CD4-positive, alpha-beta T cell treated with Interleukin-17A for 1 hour (primary cell): Measurements from ENCODE around the gene DVL3.
A peak's percentile ranks its signal among the peaks of the same experiment; 100 is the strongest.
"Not testable (repeated sequence)": the region's sequence is repeated elsewhere in the genome, so short reads cannot be mapped to it uniquely, and the experiment has no call there.

Experiments
- DNase-seq: peaks from one replicate; pipeline ENCODE4 v3.0.0-alpha.2; 2020

The DVL3 gene

DNA sequence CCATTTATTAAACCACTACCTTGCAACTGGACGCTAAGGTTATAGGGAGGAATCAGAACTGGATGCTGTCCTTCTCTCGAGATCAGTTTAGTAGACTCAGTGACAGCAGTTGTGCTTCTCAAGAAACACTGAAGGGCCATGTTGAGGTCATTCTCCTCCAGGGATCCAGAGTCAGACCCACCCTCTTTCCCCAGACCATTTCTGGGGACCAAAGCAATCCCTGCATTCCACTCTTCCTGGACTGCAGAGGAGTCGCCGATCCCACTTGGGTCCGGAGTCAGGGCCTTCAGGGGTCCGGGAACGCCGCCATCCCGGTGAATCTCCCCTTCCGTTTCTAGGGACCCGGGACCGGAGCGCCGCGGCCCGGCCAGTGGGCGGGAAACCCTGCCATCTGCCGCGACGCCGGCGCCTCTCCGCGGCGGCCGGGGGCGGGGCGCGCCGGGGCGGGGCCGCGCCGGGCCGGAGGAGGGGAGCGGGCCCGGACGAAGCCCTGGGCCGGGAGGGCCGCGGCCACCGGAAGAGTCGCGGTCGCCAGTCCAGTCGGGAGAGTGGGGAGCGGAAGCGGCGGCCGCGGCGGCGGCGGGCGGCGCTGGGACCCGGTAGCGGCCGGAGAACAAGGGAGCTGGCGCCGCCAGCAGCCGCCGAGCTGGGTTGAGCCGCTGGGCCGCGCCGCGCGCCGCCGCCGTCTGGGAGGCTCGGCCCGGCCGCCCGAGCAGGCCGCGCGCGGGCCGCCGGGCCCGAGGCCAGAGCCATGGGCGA lies at the start of gene DVL3:
Gene DVL3, plus strand, starts transcription at position 493 of the 759 bp plus-strand sequence. Its CDS starts 259 bp downstream, at position 752.
- DNase-seq: peak; percentile 59

- DNase-seq: no peak
These were observed 44.9 kb upstream of the DVL3 start for GRCh38 chr3:184110316-184110725.

DNA sequence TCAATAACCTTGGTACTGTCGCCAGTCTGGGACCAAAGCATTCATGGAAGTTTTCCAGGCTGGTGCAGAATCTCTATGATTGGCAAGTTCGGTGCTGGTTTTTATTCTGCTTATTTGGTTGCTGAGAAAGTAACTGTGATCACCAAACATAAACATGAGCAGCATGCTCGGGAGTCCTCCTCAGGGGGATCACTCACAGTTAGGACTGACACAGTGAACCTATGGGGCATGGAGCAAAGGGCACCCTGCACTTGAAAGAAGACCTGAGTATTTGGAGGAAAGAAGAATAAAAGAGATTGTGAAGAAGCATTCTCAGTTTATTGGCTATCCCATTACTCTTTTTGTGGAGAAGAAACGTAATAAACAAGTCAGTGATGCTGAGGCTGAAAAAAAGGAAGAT lies 39.2 kb upstream of the DVL3 start:
- no peak for DNase-seq

GRCh38 chr3:184117636-184118035 lies 37.5 kb upstream of the DVL3 start:
- no peak for DNase-seq

DNA sequence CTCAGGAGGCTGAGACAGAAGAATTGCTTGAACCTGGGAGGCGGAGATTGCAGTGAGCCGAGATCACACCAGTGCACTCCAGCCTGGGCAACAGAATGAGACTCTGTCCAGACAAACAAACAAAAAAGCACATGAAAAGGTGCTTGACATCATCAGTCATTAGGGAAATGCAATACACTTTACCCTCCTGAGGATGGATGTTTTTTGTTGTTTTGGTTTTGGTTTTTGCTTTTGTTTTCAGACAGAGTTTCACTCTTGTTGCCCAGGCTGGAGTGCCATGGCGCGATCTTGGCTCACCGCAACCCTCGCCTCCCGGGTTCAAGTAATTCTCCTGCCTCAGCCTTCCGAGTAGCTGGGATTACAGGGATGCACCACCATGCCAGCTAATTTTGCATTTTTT lies 34.1 kb upstream of the DVL3 start:
- not testable (repeated sequence) for DNase-seq

DNA sequence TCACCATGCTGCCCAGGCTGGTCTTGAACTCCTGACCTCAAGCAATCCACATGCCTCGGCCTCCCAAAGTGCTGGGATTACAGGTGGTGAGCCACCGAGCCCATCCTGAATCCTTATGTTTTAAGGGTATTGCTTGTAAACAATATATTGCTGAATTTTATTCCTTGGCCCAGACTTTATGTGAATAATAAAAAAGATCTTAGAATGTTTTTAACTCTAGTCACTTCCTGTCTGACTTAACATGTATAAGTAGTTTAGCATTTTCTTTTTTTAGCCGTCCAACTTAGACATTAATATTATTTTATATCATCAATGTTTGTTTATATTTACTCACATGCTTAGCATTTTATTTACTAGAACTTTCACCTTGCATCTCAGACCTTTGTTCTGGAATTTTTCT lies 29.2 kb upstream of the DVL3 start:
- no peak for DNase-seq

DNA sequence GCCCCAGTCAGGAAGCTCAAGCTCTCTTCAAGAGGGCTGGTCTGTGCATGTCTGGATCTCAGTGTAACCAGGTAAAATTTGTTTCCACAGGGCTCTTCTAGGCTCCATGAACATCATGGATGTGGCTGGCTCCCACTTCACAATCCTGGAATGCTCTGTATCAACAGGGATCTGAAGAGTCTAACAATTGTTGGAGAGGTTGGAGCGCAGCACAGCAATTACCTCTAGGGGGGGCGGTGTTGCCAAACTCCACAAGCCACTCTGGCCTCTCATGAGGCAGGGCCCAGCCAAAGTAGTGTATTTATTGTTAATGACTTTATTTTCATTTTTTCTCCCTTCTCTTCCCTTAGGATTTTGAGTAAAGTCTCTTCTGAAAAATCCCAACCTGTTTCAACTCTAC lies 26.2 kb upstream of the DVL3 start:
- no peak for DNase-seq

DNA sequence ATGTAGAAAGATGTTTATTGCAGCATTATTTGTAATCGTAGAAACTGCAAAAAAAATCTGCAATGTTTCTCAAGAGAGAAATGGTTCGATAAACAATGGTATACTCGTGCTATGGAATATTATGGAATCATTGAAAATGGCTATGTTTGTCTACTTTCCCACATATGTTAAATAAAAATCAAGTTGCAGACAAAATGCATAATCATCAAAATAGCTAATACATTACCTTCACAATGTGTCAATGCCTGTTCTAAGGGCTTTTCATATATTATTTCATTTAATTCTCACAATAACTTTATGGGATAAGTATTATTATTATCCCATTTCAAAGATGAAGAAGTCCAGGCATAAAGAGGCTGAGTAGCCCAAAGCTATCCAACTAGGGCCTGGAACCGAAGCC lies 22.2 kb upstream of the DVL3 start:
- no peak for DNase-seq

DNA sequence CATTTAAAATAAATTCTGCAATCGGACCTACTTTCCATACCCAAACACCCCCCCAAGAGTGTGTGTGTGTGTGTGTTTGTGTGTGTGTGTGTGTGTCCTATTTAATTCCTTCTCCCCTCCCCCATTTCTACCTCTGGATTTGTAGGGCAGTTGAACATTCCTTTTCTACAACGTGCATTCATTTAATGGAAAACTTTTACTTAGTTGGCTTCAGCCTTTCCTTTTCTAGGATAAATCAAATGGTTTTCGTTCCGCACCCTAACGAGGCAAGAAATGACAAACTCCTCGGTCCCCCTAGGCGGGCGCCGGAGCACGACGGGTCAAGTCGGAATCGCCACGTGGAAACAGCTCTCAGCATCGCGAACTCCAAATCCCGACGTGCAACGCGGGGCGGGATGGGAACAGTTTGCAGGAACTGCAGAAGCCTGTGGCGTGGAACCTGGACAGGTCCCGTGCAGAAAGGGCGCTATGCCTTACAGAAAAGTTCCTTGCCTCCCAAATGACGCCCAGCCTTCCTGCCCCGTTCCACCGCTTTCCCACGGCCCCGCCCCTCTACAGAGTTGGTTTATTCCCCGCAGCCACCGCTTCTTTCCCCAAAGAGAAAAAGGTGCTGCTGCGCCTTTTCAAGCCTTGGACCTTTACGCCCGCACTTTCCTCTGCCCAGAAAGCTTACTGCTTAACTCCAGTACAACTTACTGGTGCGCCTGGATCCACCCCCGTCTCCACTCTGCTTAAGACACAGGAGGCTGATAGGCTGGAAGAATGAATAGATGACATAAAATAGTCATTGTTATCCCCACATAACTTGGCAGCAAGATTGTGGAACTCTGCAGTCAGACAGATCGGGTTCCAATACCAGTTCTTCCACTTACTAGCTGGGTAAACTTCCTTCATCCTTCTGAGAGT lies 21.1 kb upstream of the DVL3 start:
- peak; percentile 51 for DNase-seq

DNA sequence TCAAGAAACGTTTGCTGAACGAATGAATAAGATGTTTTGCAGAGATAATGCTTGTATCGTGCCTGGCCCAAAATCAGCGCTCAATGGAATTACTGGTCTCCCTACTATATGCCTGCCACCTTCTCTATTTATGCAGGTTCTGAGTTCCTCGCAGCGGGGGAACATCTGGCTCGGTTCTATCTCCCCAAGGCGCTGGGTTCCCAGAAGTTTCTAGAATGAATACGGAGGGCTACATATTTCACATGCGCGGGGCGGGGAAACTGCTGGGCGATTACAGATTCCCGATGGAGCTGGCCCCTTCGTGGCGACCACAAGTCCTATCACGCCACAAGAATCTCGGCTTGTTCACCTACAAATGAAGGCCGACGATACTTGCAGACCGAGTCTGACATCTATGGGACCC lies 20.4 kb upstream of the DVL3 start:
- no peak for DNase-seq

DNA sequence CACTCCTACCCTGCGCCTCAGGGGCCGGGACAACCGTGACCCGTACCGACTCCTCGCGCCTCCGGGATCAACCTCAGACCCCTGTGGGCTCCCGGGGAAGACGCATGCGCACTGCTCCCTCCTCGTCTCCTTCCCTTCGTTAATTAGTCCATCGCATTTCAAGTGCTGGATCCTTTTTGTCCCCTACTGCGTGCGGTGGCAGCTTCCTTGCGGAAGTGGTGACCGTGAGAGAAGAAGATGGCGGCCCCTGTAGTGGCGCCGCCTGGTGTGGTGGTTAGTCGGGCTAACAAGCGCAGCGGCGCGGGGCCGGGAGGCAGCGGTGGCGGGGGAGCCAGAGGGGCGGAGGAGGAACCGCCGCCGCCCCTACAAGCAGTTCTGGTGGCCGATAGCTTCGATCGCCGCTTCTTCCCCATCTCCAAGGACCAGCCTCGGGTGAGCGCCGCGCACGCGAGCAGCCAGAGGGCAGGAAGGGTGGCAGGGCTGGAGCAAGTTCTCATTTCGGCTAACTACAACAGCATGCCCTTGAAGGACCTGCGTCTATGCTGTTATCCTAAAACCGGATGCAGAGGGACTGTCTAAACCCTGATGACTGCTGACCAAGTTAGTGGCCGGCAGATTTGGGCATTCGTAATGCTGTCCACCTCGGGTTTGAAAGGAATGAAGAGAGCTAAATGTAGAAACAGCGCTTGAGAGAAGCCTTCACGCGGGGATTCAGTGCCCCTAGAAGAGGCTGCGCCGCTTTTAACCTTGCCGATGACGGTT lies 19.8 kb upstream of the DVL3 start, which contains the start of gene EIF2B5:
Gene EIF2B5, plus strand, starts transcription at position 210 of the 762 bp plus-strand sequence. Its CDS starts 28 bp downstream, at position 238.
- peak; percentile 92 for DNase-seq

- no peak for DNase-seq
These were observed 19.3 kb upstream of the DVL3 start for GRCh38 chr3:184135911-184136260.

DNA sequence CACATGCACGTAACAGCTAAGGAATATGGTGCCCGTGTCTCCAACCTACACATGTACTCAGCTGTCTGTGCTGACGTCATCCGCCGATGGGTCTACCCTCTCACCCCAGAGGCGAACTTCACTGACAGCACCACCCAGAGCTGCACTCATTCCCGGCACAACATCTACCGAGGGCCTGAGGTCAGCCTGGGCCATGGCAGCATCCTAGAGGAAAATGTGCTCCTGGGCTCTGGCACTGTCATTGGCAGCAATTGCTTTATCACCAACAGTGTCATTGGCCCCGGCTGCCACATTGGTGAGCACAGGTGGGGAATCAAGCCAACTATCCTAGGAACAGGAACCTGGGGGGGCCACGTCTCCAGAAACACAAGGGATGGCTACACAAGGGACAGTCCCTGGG lies 14.7 kb upstream of the DVL3 start:
- no peak for DNase-seq

GRCh38 chr3:184142199-184142598 lies 13.0 kb upstream of the DVL3 start:
- DNase-seq: no peak

DNA sequence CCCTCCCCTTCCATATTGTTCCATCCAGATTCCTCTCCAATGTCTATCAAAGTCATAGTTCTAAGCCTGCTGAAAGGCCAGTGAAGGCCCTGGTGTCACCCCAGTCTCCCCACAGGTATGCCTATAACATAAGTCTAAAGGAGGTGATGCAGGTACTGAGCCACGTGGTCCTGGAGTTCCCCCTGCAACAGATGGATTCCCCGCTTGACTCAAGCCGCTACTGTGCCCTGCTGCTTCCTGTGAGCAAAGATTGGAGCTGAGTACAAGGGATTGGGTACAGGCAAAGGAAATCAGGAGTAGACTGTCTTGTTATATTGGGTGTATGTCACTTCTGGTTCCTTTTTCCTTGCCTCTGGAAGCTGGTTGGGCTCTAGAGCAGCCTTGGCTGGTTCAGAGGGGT lies 11.8 kb upstream of the DVL3 start:
- no peak for DNase-seq

DNA sequence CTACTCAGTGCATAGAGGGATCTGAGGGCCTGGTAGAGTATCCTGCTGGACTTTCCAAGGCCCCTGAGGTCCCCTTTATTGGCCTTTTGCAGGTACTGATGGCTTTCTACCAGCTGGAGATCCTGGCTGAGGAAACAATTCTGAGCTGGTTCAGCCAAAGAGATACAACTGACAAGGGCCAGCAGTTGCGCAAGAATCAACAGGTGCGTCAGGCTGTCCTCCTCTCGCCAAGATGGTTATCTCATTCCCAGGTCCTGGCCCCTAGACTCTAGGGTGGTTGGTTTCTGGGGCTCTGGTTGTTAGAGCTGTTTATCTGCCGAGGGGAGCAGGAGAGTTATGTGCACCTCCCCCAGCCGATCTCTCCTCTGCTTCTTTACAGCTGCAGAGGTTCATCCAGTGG lies 10.7 kb upstream of the DVL3 start:
- no peak for DNase-seq

DNA sequence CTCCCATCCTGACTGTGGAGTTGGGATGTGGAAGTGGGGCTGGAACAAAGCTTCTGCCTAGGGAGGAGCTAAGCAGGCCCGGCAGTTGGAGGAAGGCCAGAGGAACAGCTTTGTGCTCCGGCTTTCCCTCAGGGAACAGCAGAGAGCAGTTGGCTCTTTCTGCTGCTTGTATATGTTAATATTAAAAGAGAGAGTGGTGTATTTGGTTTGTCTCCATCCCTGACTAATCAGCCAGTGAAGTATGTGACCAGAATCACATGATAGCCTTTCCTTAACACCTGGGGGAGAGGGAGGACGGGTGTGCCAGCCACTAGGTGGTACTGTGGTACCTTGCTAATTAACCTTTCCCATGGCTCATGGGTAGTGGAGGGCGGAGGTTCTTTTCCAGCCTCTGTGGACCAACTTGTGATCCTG lies 10.1 kb upstream of the DVL3 start:
- peak; percentile 54 for DNase-seq

DNA sequence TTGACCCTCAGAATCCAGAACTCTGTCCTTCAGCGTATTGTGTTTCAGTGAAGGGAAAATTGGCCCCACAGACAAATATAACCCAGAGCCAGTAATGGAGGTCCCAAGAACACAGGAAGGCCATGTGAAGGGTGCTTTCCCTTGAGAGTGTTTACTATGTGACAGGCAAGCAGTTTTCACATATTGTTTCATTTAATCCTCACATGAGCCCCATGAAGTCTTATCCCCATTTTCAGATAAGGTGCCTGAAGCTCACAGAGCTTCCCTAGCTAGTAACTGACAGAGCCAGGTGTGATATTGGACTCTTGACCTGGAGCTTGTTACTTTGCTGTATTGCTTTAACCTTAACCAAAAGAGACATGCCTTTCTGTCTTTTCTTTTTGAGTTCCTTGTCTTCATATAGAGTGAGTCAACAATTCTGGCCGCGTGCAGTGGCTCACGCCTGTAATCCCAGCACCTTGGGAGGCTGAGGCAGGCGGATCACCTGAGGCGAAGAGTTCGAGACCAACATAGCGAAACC lies 9.4 kb upstream of the DVL3 start:
- no peak for DNase-seq

- no peak for DNase-seq
These were observed 7.1 kb upstream of the DVL3 start for GRCh38 chr3:184148076-184148475.

- DNase-seq: no peak
These were observed 6.1 kb upstream of the DVL3 start for GRCh38 chr3:184149123-184149522.

DNA sequence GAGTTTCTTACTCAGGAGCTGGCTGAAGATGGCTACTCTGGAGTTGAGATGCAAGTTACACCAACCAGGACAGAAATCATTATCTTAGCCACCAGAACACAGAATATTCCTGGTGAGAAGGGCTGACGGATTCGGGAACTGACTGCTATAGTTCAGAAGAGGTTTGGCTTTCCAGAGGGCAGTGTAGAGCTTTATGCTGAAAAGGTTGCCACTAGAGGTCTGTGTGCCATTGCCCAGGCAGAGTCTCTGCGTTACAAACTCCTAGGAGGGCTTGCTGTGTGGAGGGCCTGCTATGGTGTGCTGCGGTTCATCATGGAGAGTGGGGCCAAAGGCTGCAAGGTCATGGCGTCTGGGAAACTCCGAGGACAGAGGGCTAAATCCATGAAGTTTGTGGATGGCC lies 5.4 kb upstream of the DVL3 start:
- not testable (repeated sequence) for DNase-seq

DNA sequence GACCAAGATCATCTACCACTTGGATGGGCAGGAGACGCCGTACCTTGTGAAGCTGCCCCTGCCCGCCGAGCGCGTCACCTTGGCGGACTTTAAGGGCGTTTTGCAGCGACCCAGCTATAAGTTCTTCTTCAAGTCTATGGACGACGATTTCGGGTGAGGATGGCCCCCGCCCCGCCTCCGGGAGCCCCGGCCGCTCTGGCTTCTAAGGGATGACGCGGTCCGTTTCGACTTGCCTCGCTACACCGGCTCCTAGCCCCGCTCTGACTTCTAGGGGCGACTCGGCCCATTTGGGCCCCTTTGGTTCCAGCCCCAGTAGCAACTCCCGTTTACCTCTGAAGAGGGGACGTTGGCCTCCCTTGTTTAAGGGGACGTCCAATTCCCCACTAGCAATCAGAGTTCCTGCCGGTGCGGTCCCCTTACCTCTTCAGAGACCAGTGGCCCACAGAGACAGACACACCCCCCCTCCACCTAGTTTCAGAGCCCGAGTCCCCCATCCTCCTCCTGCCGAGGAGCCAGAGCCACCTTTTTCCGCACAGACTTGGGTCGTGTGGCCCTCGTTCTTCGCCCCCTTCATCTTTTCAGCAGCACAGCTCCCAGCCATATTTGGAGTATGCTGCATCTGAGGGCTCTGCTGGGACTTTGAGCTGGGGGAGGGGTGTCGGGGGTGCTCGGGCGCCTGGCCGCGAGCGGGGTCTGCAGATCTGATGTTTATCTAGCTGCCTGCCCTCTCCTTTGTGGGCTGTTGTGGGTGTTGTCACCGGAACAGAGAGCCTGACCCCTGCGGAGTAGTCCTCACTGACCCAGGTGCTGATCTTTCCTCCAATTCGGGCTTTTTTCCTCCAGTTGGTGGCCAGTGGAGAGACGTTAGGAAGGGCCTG lies 706 bp downstream of the DVL3 start:
- peak; percentile 38 for DNase-seq
